Measurements from ENCODE around the gene CISH.

Gene CISH

DNA sequence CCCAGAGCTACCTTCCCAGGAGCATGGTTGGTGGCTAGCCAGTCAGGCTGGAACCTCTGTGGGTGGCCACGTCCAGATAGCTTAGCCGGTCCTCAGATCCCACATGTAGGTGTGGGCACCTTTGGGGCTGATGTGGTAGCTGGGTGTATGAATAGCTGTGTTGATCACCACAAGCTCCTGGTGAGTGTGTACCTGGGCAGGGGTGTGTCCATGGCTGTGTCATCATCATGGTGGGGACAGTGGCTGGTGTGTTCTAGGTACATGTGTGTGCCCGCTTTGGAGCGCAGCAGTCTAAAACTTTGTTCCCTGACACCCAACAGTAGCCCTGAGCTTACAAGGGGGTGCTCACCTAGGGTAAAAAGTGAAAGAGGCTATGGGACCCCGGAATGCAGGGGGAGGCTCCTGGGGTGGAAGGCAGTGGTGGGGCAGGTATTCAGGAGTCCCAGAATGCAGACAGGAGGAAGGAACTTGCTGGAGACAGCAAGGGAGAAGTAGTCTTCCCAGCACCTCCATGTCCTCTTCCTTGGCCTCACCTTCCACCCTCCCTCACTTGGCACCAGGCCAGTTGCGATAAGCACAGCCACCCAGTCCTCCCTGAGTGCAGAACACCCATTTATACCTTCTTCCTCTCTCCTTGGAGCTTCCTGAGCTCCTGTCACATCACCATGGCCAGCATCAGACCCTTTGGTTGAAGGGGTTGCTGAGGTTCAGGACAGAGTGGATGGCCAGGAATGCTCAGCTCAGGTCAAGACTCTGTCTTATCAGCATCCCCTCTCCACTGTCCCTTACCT, 1.2 kb downstream of the CISH start:
- no peak overlapping the region for H3K4me3 ChIP-seq (ENCODE audit: low read length)
- DNase-seq (ENCODE audit: low read depth): no peak

DNA sequence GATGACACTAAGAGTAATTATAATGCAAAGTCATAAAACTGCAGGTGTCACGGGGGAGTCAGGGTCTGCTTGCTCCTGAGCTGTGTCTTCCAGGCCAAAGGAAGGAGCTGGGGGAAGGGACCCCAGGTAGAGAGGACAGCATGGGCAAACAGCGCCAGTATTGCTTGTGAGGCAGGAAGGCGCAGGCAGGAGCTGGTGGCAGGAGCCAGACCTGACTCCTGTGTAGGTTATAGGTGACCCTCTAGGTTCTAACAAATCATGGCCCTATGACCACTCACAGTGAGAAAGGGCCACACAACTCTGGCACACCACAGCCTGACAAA, 1.9 kb downstream of the CISH start:
- DNase-seq (ENCODE audit: low read depth): no peak
- TF ChIP-seq, protein P1, sequence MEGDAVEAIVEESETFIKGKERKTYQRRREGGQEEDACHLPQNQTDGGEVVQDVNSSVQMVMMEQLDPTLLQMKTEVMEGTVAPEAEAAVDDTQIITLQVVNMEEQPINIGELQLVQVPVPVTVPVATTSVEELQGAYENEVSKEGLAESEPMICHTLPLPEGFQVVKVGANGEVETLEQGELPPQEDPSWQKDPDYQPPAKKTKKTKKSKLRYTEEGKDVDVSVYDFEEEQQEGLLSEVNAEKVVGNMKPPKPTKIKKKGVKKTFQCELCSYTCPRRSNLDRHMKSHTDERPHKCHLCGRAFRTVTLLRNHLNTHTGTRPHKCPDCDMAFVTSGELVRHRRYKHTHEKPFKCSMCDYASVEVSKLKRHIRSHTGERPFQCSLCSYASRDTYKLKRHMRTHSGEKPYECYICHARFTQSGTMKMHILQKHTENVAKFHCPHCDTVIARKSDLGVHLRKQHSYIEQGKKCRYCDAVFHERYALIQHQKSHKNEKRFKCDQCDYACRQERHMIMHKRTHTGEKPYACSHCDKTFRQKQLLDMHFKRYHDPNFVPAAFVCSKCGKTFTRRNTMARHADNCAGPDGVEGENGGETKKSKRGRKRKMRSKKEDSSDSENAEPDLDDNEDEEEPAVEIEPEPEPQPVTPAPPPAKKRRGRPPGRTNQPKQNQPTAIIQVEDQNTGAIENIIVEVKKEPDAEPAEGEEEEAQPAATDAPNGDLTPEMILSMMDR (conservative IDR thresholded peaks at IDR 0.05; ENCODE audit: low read depth, low read length): no peak
- H3K4me3 ChIP-seq (ENCODE audit: low read length): no peak overlapping the region

More for the DNA sequence above, 1.2 kb downstream of the CISH start:
- TF ChIP-seq, protein P1 (conservative IDR thresholded peaks at IDR 0.05; ENCODE audit: low read depth, low read length): no peak

DNA sequence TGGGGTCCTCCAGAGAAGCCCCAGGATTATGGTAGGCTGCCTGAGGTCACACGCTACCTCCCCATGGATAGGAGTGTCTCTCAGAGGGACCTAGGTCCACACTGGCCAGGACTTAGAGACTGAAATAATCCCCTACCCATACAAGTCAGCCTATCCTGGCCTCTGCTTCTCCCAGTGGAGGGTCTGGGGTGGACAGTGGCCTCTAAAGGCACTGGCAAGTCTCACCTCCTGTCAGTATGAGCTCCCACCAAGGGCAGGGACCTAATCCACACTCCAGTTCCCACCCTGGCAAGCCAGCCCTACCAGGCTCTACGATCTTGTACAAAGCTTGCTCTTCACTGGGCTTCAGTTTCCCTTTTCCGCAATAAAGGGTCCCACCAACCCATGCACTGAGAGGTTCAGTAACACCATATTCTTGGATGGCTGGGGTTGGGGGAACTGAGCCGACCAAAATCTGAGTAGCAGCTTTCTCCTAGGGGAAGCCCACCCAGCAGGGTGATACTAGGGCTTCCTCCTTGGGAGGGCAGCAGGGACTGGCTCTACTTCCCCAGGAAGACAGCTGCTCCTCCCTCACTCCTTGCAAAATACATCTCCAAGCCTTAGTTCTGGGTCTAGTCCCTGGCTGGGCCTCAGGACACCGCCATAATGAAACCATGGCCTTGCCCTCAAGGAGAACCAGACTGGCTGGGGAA, 2.4 kb downstream of the CISH start:
- no peak overlapping the region for H3K4me3 ChIP-seq (ENCODE audit: low read length)
- TF ChIP-seq, protein P1 (conservative IDR thresholded peaks at IDR 0.05; ENCODE audit: low read depth, low read length): no peak
- DNase-seq (ENCODE audit: low read depth): no peak

DNA sequence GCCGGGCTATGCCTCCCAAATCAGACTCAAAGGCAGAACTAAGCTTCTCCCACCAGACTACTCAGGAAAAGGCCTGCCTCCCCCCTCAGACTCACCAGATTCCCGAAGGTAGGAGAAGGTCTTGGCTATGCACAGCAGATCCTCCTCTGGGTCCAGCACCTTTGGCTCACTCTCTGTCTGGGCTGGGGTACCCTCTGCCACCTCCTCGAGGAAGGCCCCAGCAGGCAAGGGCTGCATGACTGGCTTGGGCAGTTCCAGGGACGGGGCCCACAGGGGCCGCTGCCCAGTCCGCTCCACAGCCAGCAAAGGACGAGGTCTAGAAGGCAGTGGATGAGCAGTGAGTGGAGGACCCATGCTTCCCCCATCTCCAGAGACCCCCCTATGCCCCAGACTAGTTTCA, 3.3 kb downstream of the CISH start:
- no peak for DNase-seq (ENCODE audit: low read depth)
- no peak overlapping the region for H3K4me3 ChIP-seq (ENCODE audit: low read length)
- TF ChIP-seq, protein P1 (conservative IDR thresholded peaks at IDR 0.05; ENCODE audit: low read depth, low read length): no peak

DNA sequence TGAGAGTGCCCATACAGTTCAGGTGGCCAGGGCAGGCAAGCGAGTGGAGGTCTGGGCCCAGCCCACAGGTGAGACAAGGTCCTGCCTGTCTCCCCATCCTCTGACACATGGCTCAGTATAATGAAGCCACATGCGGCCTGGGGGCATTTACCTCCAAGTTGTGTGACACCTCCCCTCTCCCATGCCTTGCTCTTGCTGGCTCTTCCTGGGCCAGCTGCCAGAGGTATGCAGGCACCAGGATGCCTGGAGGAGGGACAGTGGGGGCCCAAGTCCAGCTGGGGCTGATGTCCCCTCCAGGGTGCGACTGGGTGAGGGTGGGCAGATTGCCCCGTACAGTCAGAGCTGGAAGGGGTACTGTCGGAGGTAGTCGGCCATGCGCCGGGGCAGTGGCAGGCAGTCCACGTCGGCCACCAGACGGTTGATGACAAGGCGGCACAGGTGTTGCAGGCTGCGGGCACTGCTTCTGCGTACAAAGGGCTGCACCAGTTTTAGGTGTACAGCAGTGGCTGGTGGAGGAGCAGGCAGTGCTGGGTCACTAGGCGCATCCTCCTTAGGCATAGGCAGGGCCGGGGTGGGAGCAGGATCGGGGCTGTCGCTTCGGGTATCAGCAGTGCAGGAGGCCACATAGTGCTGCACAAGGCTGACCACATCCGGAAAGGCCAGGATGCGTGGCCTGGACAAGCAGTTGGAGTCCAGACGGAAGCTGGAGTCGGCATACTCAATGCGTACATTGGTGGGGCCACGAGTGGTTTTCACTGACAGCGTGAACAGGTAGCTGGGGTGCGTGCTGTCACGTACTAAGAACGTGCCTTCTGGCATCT, 4.1 kb downstream of the CISH start:
- no peak for DNase-seq (ENCODE audit: low read depth)
- TF ChIP-seq, protein P1 (conservative IDR thresholded peaks at IDR 0.05; ENCODE audit: low read depth, low read length): no peak
- H3K4me3 ChIP-seq (ENCODE audit: low read length): no peak overlapping the region

DNA sequence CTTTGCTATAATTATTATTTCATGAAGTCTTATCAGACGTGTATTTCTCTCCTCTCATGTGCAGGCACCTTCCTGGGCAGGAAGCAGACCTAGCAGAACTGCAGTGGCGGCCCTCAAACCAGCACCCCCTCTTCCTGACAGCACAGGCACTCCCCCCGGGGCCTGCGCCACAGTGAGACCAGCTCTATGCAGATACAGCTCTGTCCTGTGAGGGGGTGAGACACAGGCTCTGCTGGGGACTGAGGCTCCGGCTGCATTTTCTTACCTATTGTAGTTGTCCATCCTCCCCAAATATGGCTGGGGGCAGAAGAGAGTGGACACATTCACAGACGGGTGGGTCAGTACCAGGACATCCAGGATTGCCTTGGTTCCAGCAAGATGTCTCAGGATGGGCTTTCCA, 5.0 kb downstream of the CISH start:
- H3K4me3 ChIP-seq (ENCODE audit: low read length): no peak overlapping the region
- TF ChIP-seq, protein P1 (conservative IDR thresholded peaks at IDR 0.05; ENCODE audit: low read depth, low read length): no peak
- no peak for DNase-seq (ENCODE audit: low read depth)
